Endothelial cell of umbilical vein (primary cell): Measurements from ENCODE around the gene R3HDM1. TPM values are rescaled to one million over a fixed set of nuclear protein-coding genes. Genes with fewer than 3 reads are reported as not detected.

Source experiments
- BruUV-seq: library from RNA; stranded (reverse); fragments of 400-500 nt; replicated peaks from 2 replicates; lab custom pipeline; 2021; lab: Mats Ljungman, UMichigan
- CTCF ChIA-PET: fragments of 300-600, 350-600 bp; sonication (Branson Sonifier 250); formaldehyde crosslinking; loops from one replicate; lab custom pipeline; 2021; ENCODE audit warnings: antibody characterized with exemption, inconsistent platforms; lab: Charles Lee
- POLR2A ChIA-PET: fragments of 300-600, 350-600 bp; sonication (Branson Sonifier 250); formaldehyde crosslinking; loops from one replicate; lab custom pipeline; 2021; ENCODE audit warnings: antibody characterized with exemption, inconsistent platforms; lab: Charles Lee
- DNase-seq: peaks from one replicate; pipeline ENCODE4 v3.0.0-alpha.2; 2011; ENCODE audit warnings: low read depth, low spot score
- FAIRE-seq: peaks from 2 replicates; lab custom pipeline; 2011; peaks lifted over from hg19 to GRCh38; lab: Jason Lieb, UNC
- H2AFZ ChIP-seq: 2 replicates; pipeline ENCODE4 v1.6.0; 2012; ENCODE audit warnings: low read depth, low read length, control low read depth, inconsistent platforms
- H3K27ac ChIP-seq: 2 replicates; pipeline ENCODE4 v1.5.1; 2011; ENCODE audit warnings: low read depth, mild to moderate bottlenecking, control low read depth, low read length, moderate library complexity; ENCODE audit not compliant: insufficient read depth
- H3K27me3 ChIP-seq, 2 experiments: 2 replicates each; pipeline versions ENCODE4 v1.6.0 to v1.6.1; 2011; ENCODE audit warnings: low read length in 2 of 2, mixed read lengths in 1 of 2; ENCODE audit not compliant: control insufficient read depth in 2 of 2, insufficient read depth in 2 of 2
- H3K36me3 ChIP-seq, 2 experiments: 2 replicates in 1 of 2; 3 replicates in 1 of 2; pipeline ENCODE4 v1.5.1; 2011; ENCODE audit warnings: low read length in 2 of 2, mild to moderate bottlenecking in 1 of 2, moderate library complexity in 1 of 2; ENCODE audit not compliant: control insufficient read depth in 2 of 2, insufficient read depth in 2 of 2; ENCODE audit errors: extremely low read depth in 1 of 2
- H3K4me1 ChIP-seq: 3 replicates; pipeline ENCODE4 v1.5.1; 2011; ENCODE audit warnings: mild to moderate bottlenecking, low read length; ENCODE audit not compliant: control insufficient read depth, insufficient read depth; ENCODE audit errors: extremely low read depth
- H3K4me2 ChIP-seq: 2 replicates; pipeline ENCODE4 v1.6.1; 2011; ENCODE audit warnings: low read length, control low read depth, mixed read lengths; ENCODE audit not compliant: insufficient read depth
- H3K4me3 ChIP-seq, 3 experiments: fragments of 200-600 bp in 1 of 3; sonication (generic), shearing (Covaris generic) in 1 of 3; replicated peaks in 1 of 3; 2 replicates each; pipeline ENCODE4 v1.5.1; 2011 to 2016; ENCODE audit warnings: control low read depth in 3 of 3, low read length in 3 of 3, mild to moderate bottlenecking in 2 of 3, inconsistent platforms in 1 of 3, low read depth in 1 of 3, moderate library complexity in 1 of 3; ENCODE audit not compliant: insufficient read depth in 1 of 3
- H3K79me2 ChIP-seq: 2 replicates; pipeline ENCODE4 v1.6.0; 2012; ENCODE audit warnings: low read length, inconsistent platforms; ENCODE audit not compliant: control insufficient read depth, insufficient read depth
- H3K9ac ChIP-seq: replicated peaks from 2 replicates; pipeline ENCODE3; 2011; ENCODE audit warnings: low read length, control low read depth; ENCODE audit not compliant: insufficient read depth; ENCODE audit errors: extremely low read depth
- H3K9me1 ChIP-seq: replicated peaks from 3 replicates; pipeline ENCODE4 v1.6.0; 2011; ENCODE audit warnings: mild to moderate bottlenecking, low read length; ENCODE audit not compliant: control insufficient read depth, insufficient read depth; ENCODE audit errors: extremely low read depth
- H3K9me3 ChIP-seq: replicated peaks from 2 replicates; pipeline ENCODE4 v1.5.1; 2012; ENCODE audit warnings: low read length, inconsistent platforms; ENCODE audit not compliant: control insufficient read depth, insufficient read depth
- H4K20me1 ChIP-seq: replicated peaks from 2 replicates; pipeline ENCODE3; 2011; ENCODE audit warnings: mild to moderate bottlenecking, low read length; ENCODE audit not compliant: control insufficient read depth, insufficient read depth; ENCODE audit errors: extremely low read depth
- FOS ChIP-seq: IDR thresholded peaks from 2 replicates; pipeline ENCODE4 v1.6.1; 2011; ENCODE audit warnings: mild to moderate bottlenecking, low read length, moderate library complexity, borderline replicate concordance; ENCODE audit not compliant: insufficient read depth
- GATA2 ChIP-seq: IDR thresholded peaks from 2 replicates; pipeline ENCODE4 v1.7.0; 2011; ENCODE audit warnings: low read depth, mild to moderate bottlenecking, moderate library complexity, mixed read lengths, low read length; ENCODE audit not compliant: insufficient read length, insufficient read depth
- JUN ChIP-seq: IDR thresholded peaks from 2 replicates; pipeline ENCODE4 v1.6.1; 2011; ENCODE audit warnings: borderline replicate concordance, low read depth; ENCODE audit not compliant: insufficient read length, insufficient read depth
- MAX ChIP-seq: IDR thresholded peaks from 2 replicates; pipeline ENCODE4 v1.6.1; 2011; ENCODE audit not compliant: insufficient read depth, insufficient read length
- MYC ChIP-seq: IDR thresholded peaks from one replicate; pipeline ENCODE4 v1.6.1; 2011; ENCODE audit warnings: mild to moderate bottlenecking, low read depth, low read length
- POLR2A ChIP-seq: IDR thresholded peaks from 2 replicates; pipeline ENCODE4 v1.6.1; 2012; ENCODE audit warnings: low read depth, mild to moderate bottlenecking, control low read depth, low read length
- dilution Hi-C: fragments of 300-500 bp; cut with MboI; formaldehyde crosslinking; loops from one replicate; pipeline ENCODE4 v1.15.0; 2019; ENCODE audit warnings: low sequenced_read_pairs; ENCODE audit not compliant: extremely low pct_ligation_motif_present
- intact Hi-C: fragments of 100-400 bp; cut with micrococcal nuclease; formaldehyde crosslinking; loops from one replicate; pipeline ENCODE4 v1.10.0; 2022
- polyA plus RNA-seq, 4 experiments: library from polyadenylated mRNA; depleted of rRNA in 3 of 4; stranded (reverse) in 3 of 4; unstranded in 1 of 4; fragments of >200 nt; gene quantifications; 2 replicates each; pipeline versions ENCODE4 v1.2.1 to v1.2.3, GENCODE V29; 2011 to 2012; ENCODE audit warnings: missing spikeins in 1 of 4
- total RNA-seq: library from RNA; stranded (reverse); gene quantifications from 2 replicates; pipeline ENCODE4 v1.2.3, GENCODE V29; 2021

R3HDM1 gene
- total and polyA plus RNA-seq, 2 donors (not counting 3 experiments of a cell fraction or from before 2014, with no cell fraction given), result 36.6 to 61.8 TPM

- ChIA-PET CTCF (interaction anchor here (0.7 to 3.6 kb wide), 3 partner anchors 13 to 106 kb away, joined by 3 to 13 read pairs (median 3); no protein-coding TSS in a partner anchor), POLR2A (no interaction called here)
- Histone ChIP-seq H3K27ac (no peak overlapping the region), H3K4me3 (no peak overlapping the region), H3K4me1 (no peaks in the 10 kb centered on the region), H3K27me3 (no peaks in the 10 kb centered on the region), H2AFZ (no peak overlapping the region), H3K9me3 (no peaks in the 10 kb centered on the region), H4K20me1 (no peaks in the 10 kb centered on the region), H3K36me3 (no peaks in the 10 kb centered on the region), H3K9me1 (no peaks in the 10 kb centered on the region), H3K79me2 (no peaks in the 10 kb centered on the region), H3K9ac (no peak overlapping the region), H3K4me2 (no peak overlapping the region)
- intact Hi-C loops, result loop anchor here (5.0 kb wide), 1 partner anchor 131 kb away; no protein-coding TSS in a partner anchor
- TF ChIP-seq GATA2, result no peak
- TF ChIP-seq MAX, result no peak
- no peak for TF ChIP-seq MYC
- TF ChIP-seq POLR2A, result no peak
- TF ChIP-seq FOS, result no peak
- TF ChIP-seq JUN, result no peak
- dilution Hi-C loops, result no loop called here
- BruUV-seq, result no TSS peak
- no peak for DNase-seq
- FAIRE-seq, result no peak
These were observed 72.3 kb downstream of the R3HDM1 start for GRCh38 chr2:135603543-135603942.

- Histone ChIP-seq H3K27ac (no peak overlapping the region), H3K27me3 (no peaks in the 10 kb centered on the region), H3K36me3 (no peaks in the 10 kb centered on the region), H2AFZ (no peak overlapping the region), H4K20me1 (no peaks in the 10 kb centered on the region), H3K4me3 (no peak overlapping the region), H3K9me1 (no peaks in the 10 kb centered on the region), H3K79me2 (no peaks in the 10 kb centered on the region), H3K9ac (no peak overlapping the region), H3K4me2 (no peak overlapping the region), H3K4me1 (no peaks in the 10 kb centered on the region), H3K9me3 (no peaks in the 10 kb centered on the region)
- TF ChIP-seq GATA2, result no peak
- intact Hi-C loops, result no loop called here
- no peak for FAIRE-seq
- ChIA-PET CTCF (interaction anchor here (1.5 kb wide), 1 partner anchor 67 kb away, joined by 3 read pairs; no protein-coding TSS in a partner anchor), POLR2A (no interaction called here)
- dilution Hi-C loops, result no loop called here
- DNase-seq, result peak; percentile 49
- BruUV-seq, result no TSS peak
These were observed 76.3 kb downstream of the R3HDM1 start for GRCh38 chr2:135607561-135607960.
